Measurements from ENCODE around the gene PLCB2. TPM values are rescaled to one million over a fixed set of nuclear protein-coding genes. Genes with fewer than 3 reads are reported as not detected.

PLCB2 gene
- total and polyA plus RNA-seq, 2 donors (not counting 3 experiments of a cell fraction or from before 2014, with no cell fraction given), result 1.5 to 1.6 TPM

DNA sequence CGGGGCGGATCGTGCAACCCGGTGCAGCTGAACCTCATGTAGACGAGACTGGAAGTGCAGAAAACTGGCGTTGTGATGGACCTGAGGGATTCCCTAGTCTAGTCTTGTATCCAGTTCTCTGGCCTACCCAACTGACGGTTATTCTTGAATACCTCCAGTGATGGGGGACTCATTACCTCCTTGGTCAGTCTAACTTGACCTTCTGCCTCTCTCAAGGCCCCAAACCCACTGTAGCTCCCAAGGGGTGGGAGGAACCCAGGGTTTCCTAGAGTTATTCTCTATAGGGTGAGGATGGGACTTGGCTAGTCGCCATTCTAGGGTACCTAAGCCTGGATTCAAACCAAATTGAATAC is 57.5 kb downstream of the PLCB2 start:
- Histone ChIP-seq H2AFZ (ENCODE audit: low read depth, low read length) (no peak overlapping the region), H4K20me1 (replicated peaks; ENCODE audit: control insufficient read depth, extremely low read depth, insufficient read depth, low read length) (no peaks in the 10 kb centered on the region), H3K9me1 (replicated peaks; ENCODE audit: control insufficient read depth, extremely low read depth, insufficient read depth, low read length) (no peaks in the 10 kb centered on the region), H3K79me2 (ENCODE audit: control insufficient read depth, insufficient read depth, low read length) (no peaks in the 10 kb centered on the region), H3K9me3 (replicated peaks; ENCODE audit: control insufficient read depth, insufficient read depth, low read length) (no peaks in the 10 kb centered on the region), H3K36me3 (ENCODE audit: control insufficient read depth in 2 of 2, extremely low read depth in 1 of 2, insufficient read depth in 2 of 2, low read length in 2 of 2) (no peaks in the 10 kb centered on the region), H3K27ac (ENCODE audit: insufficient read depth, low read depth, low read length) (no peak overlapping the region), H3K4me3 (replicated peaks in 1 of 3; ENCODE audit: insufficient read depth in 1 of 3, low read depth in 1 of 3, low read length in 3 of 3) (no peak overlapping the region), H3K27me3 (ENCODE audit: control insufficient read depth in 2 of 2, insufficient read depth in 2 of 2, low read length in 2 of 2) (peaks cover 34 to 37% of the 10 kb centered on the region in 2 experiments), H3K9ac (replicated peaks; ENCODE audit: extremely low read depth, insufficient read depth, low read length) (no peak overlapping the region), H3K4me1 (ENCODE audit: control insufficient read depth, extremely low read depth, insufficient read depth, low read length) (peaks cover 11% of the 10 kb centered on the region), H3K4me2 (ENCODE audit: insufficient read depth, low read length) (no peak overlapping the region)
- dilution Hi-C loops (cut with MboI; ENCODE audit: extremely low pct_ligation_motif_present, low sequenced_read_pairs) (no loop called here), intact Hi-C loops (cut with micrococcal nuclease) (no loop called here)
- BruUV-seq (replicated peaks), result no TSS peak
- FAIRE-seq, result no peak
- ChIA-PET CTCF (interaction anchor here (1.2 to 2.6 kb wide), 7 partner anchors 8 to 60 kb away, joined by 3 to 22 read pairs (median 8); no protein-coding TSS in a partner anchor), POLR2A (no interaction called here)
- DNase-seq (ENCODE audit: low read depth, low spot score), result no peak
- TF ChIP-seq EZH2 (IDR thresholded peaks at IDR 0.05; ENCODE audit: borderline replicate concordance, low read depth, low read length, severe bottlenecking) (no peak), FOS (IDR thresholded peaks at IDR 0.05; ENCODE audit: borderline replicate concordance, insufficient read depth, low read length) (no peak), MAX (IDR thresholded peaks at IDR 0.05; ENCODE audit: insufficient read depth, insufficient read length) (no peak), POLR2AphosphoS5 (IDR thresholded peaks at IDR 0.05; ENCODE audit: insufficient read depth, low read depth, low read length) (no peak), GATA2 (IDR thresholded peaks at IDR 0.05; ENCODE audit: insufficient read depth, insufficient read length, low read depth, low read length) (no peak), MYC (IDR thresholded peaks at IDR 0.05; ENCODE audit: low read depth, low read length) (no peak), POLR2A (IDR thresholded peaks at IDR 0.05; ENCODE audit: low read depth, low read length) (no peak), JUN (IDR thresholded peaks at IDR 0.05; ENCODE audit: borderline replicate concordance, insufficient read depth, insufficient read length, low read depth) (no peak)
- TF ChIP-seq, protein P1, sequence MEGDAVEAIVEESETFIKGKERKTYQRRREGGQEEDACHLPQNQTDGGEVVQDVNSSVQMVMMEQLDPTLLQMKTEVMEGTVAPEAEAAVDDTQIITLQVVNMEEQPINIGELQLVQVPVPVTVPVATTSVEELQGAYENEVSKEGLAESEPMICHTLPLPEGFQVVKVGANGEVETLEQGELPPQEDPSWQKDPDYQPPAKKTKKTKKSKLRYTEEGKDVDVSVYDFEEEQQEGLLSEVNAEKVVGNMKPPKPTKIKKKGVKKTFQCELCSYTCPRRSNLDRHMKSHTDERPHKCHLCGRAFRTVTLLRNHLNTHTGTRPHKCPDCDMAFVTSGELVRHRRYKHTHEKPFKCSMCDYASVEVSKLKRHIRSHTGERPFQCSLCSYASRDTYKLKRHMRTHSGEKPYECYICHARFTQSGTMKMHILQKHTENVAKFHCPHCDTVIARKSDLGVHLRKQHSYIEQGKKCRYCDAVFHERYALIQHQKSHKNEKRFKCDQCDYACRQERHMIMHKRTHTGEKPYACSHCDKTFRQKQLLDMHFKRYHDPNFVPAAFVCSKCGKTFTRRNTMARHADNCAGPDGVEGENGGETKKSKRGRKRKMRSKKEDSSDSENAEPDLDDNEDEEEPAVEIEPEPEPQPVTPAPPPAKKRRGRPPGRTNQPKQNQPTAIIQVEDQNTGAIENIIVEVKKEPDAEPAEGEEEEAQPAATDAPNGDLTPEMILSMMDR (IDR thresholded peaks at IDR 0.05; ENCODE audit: extremely low read depth in 1 of 2, insufficient read depth in 1 of 2, low read depth in 1 of 2, low read length in 2 of 2), result no peak

Data from endothelial cell of umbilical vein (primary cell).